WTC11 (cell line): ENCODE results near the gene DENND4B. TPM values are rescaled to one million over a fixed set of nuclear protein-coding genes. Genes with fewer than 3 reads are reported as not detected.
A peak's percentile ranks its signal among the peaks of the same experiment; 100 is the strongest.

Experiments
- ATAC-seq: fragments of 200-7000 bp; cut with Tn5 transposase; 2 replicates; pipeline ENCODE4 v1.10.0; 2021; ENCODE audit warnings: mild to moderate bottlenecking, moderate library complexity
- CTCF ChIA-PET: fragments of 300-600 bp; sonication (Branson Sonifier 250); formaldehyde crosslinking; loops from one replicate; lab custom pipeline; 2021; ENCODE audit warnings: antibody characterized with exemption; lab: Charles Lee
- POLR2A ChIA-PET: fragments of 350-600 bp; sonication (Branson Sonifier 250); formaldehyde crosslinking; loops from one replicate; lab custom pipeline; 2021; ENCODE audit warnings: antibody characterized with exemption; lab: Charles Lee
- DNase-seq: peaks from one replicate; pipeline ENCODE4 v3.0.0; 2021; ENCODE audit warnings: low spot score
- H3K27ac Mint-ChIP-seq: 2 replicates; pipeline ENCODE4 v1.8.0; 2021; ENCODE audit warnings: mixed read lengths
- H3K27me3 Mint-ChIP-seq: 2 replicates; pipeline ENCODE4 v1.8.0; 2021; ENCODE audit warnings: low read depth, mild to moderate bottlenecking, moderate library complexity, mixed read lengths
- H3K36me3 Mint-ChIP-seq: 2 replicates; pipeline ENCODE4 v1.8.0; 2021; ENCODE audit warnings: mixed read lengths
- H3K4me1 Mint-ChIP-seq: 2 replicates; pipeline ENCODE4 v1.8.0; 2022; ENCODE audit warnings: mixed read lengths
- H3K4me3 Mint-ChIP-seq: 2 replicates; pipeline ENCODE4 v1.8.0; 2021; ENCODE audit warnings: mild to moderate bottlenecking, moderate library complexity, mixed read lengths
- H3K9me3 Mint-ChIP-seq: 2 replicates; pipeline ENCODE4 v1.8.0; 2021; ENCODE audit warnings: mixed read lengths
- E2F5 ChIP-seq: sonication (generic); formaldehyde crosslinking; IDR thresholded peaks from 2 replicates; pipeline ENCODE4 v1.8.1; 2022; ENCODE audit warnings: mild to moderate bottlenecking, moderate library complexity, missing genetic modification reagents
- ETV6 ChIP-seq: sonication (generic); formaldehyde crosslinking; IDR thresholded peaks from 2 replicates; pipeline ENCODE4 v1.8.1; 2022; ENCODE audit warnings: mild to moderate bottlenecking, missing genetic modification reagents
- FOXJ3 ChIP-seq: sonication (generic); formaldehyde crosslinking; IDR thresholded peaks from 2 replicates; pipeline ENCODE4 v1.9.0; 2021; ENCODE audit warnings: missing genetic modification reagents, mild to moderate bottlenecking, borderline replicate concordance
- GABPB1 ChIP-seq: sonication (generic); formaldehyde crosslinking; IDR thresholded peaks from 2 replicates; pipeline ENCODE4 v1.8.1; 2023; ENCODE audit warnings: mild to moderate bottlenecking, missing genetic modification reagents
- JAZF1 ChIP-seq: fragments of 250-450 bp; sonication (Bioruptor Pico); IDR thresholded peaks from 2 replicates; pipeline ENCODE4 v1.9.0; 2021; ENCODE audit warnings: moderate library complexity, mild to moderate bottlenecking, inconsistent platforms
- KAT7 ChIP-seq: sonication (generic); formaldehyde crosslinking; IDR thresholded peaks from 2 replicates; pipeline ENCODE4 v1.8.1; 2023; ENCODE audit warnings: missing genetic modification reagents, mild to moderate bottlenecking, borderline replicate concordance
- NFATC4 ChIP-seq: fragments of 250-450 bp; sonication (Bioruptor Pico); IDR thresholded peaks from 2 replicates; pipeline ENCODE4 v1.9.0; 2021; ENCODE audit warnings: mild to moderate bottlenecking
- NFE2L1 ChIP-seq: sonication (generic); formaldehyde crosslinking; IDR thresholded peaks from 2 replicates; pipeline ENCODE4 v1.8.1; 2023; ENCODE audit warnings: missing genetic modification reagents
- PRRX2 ChIP-seq: fragments of 250-450 bp; sonication (Bioruptor Pico); IDR thresholded peaks from 2 replicates; pipeline ENCODE4 v1.8.0; 2021; ENCODE audit warnings: mild to moderate bottlenecking
- RORB ChIP-seq: fragments of 250-450 bp; sonication (Bioruptor Pico); IDR thresholded peaks from 2 replicates; pipeline ENCODE4 v1.9.0; 2021; ENCODE audit warnings: mild to moderate bottlenecking
- SMAD4 ChIP-seq: sonication (generic); formaldehyde crosslinking; IDR thresholded peaks from 2 replicates; pipeline ENCODE4 v1.8.0; 2022; ENCODE audit warnings: mild to moderate bottlenecking, missing genetic modification reagents
- SOX15 ChIP-seq: fragments of 250-450 bp; sonication (Bioruptor Pico); IDR thresholded peaks from 2 replicates; pipeline ENCODE4 v1.9.0; 2021; ENCODE audit warnings: mild to moderate bottlenecking
- TEAD1 ChIP-seq: sonication (generic); formaldehyde crosslinking; IDR thresholded peaks from 2 replicates; pipeline ENCODE4 v1.8.0; 2022; ENCODE audit warnings: mild to moderate bottlenecking, missing genetic modification reagents
- ZMAT4 ChIP-seq: fragments of 250-450 bp; sonication (Bioruptor Pico); IDR thresholded peaks from 2 replicates; pipeline ENCODE4 v1.9.0; 2021; ENCODE audit warnings: mild to moderate bottlenecking
- ZNF232 ChIP-seq: sonication (generic); formaldehyde crosslinking; IDR thresholded peaks from 2 replicates; pipeline ENCODE4 v1.8.0; 2022; ENCODE audit warnings: mild to moderate bottlenecking, missing genetic modification reagents
- ZNF317 ChIP-seq: sonication (generic); formaldehyde crosslinking; IDR thresholded peaks from 2 replicates; pipeline ENCODE4 v1.8.1; 2023; ENCODE audit warnings: low read depth, mild to moderate bottlenecking, moderate library complexity, missing genetic modification reagents, borderline replicate concordance
- ZNF396 ChIP-seq: fragments of 250-450 bp; sonication (Bioruptor Pico); IDR thresholded peaks from 2 replicates; pipeline ENCODE4 v1.8.0; 2021; ENCODE audit warnings: mild to moderate bottlenecking, moderate library complexity, borderline replicate concordance
- ZNF416 ChIP-seq: fragments of 250-450 bp; sonication (Bioruptor Pico); IDR thresholded peaks from 2 replicates; pipeline ENCODE4 v1.9.0; 2021; ENCODE audit warnings: mild to moderate bottlenecking, inconsistent platforms
- total RNA-seq: library from RNA; stranded (reverse); gene quantifications from 3 replicates; pipeline ENCODE4 v1.2.3, GENCODE V29; 2021
- TF ChIP-seq, protein P1 (sequence below): sonication (generic); formaldehyde crosslinking; IDR thresholded peaks from 2 replicates; pipeline ENCODE4 v1.8.1; 2023; ENCODE audit warnings: mild to moderate bottlenecking, missing genetic modification reagents
- TF ChIP-seq, protein P2 (sequence below): sonication (generic); formaldehyde crosslinking; conservative IDR thresholded peaks from 2 replicates; pipeline ENCODE4 v1.8.1; 2022; ENCODE audit warnings: mild to moderate bottlenecking, missing genetic modification reagents
- TF ChIP-seq, protein P3 (sequence below): fragments of 250-450 bp; sonication (Bioruptor Pico); IDR thresholded peaks from 2 replicates; pipeline ENCODE4 v1.9.0; 2021; ENCODE audit warnings: mild to moderate bottlenecking
- TF ChIP-seq, protein P4 (sequence below): fragments of 250-450 bp; sonication (Bioruptor Pico); conservative IDR thresholded peaks from 2 replicates; pipeline ENCODE4 v1.9.0; 2021; ENCODE audit warnings: mild to moderate bottlenecking

Gene DENND4B
- total RNA-seq, 1 experiment from 2014 or later = 93.1 TPM

GRCh38 chr1:153958111-153958960 lies 11.8 kb upstream of the DENND4B start, which contains the start of gene CRTC2 (continued):
- peak; percentile 98 for TF ChIP-seq ZMAT4 (CRISPR knock-in tag)

GRCh38 chr1:153957744-153958110 lies 11.2 kb upstream of the DENND4B start:
- H3K9me3 Mint-ChIP-seq = no peaks in the 10 kb centered on the region
- H3K4me1 Mint-ChIP-seq = peaks cover 49% of the 10 kb centered on the region
- no peaks in the 10 kb centered on the region for H3K27me3 Mint-ChIP-seq
- ChIA-PET CTCF (interaction anchor here (1.5 to 3.1 kb wide), 3 partner anchors 9 to 29 kb away, joined by 5 to 12 read pairs (median 11); partner anchors contain the start of genes CREB3L4, DENND4B and RAB13), POLR2A (interaction anchor here (0.7 to 1.6 kb wide), 3 partner anchors 10 to 113 kb away, joined by 4 to 17 read pairs (median 5); partner anchors contain the start of genes CREB3L4 and DENND4B)
- peaks cover 34% of the 10 kb centered on the region for H3K36me3 Mint-ChIP-seq
- DNase-seq (no peak), ATAC-seq (peak; percentile 5)
- H3K27ac Mint-ChIP-seq = peak overlapping the region; percentile 93
- H3K4me3 Mint-ChIP-seq = peak overlapping the region; percentile 94
- TF ChIP-seq RORB (CRISPR knock-in tag) = no peak
- TF ChIP-seq ZNF416 (CRISPR knock-in tag) = 0 out of 2 replicates have a peak, but pooled peaks have one; percentile 6
- no peak for TF ChIP-seq ZNF396 (CRISPR knock-in tag)
- TF ChIP-seq NFATC4 = no peak
- TF ChIP-seq, protein P1, sequence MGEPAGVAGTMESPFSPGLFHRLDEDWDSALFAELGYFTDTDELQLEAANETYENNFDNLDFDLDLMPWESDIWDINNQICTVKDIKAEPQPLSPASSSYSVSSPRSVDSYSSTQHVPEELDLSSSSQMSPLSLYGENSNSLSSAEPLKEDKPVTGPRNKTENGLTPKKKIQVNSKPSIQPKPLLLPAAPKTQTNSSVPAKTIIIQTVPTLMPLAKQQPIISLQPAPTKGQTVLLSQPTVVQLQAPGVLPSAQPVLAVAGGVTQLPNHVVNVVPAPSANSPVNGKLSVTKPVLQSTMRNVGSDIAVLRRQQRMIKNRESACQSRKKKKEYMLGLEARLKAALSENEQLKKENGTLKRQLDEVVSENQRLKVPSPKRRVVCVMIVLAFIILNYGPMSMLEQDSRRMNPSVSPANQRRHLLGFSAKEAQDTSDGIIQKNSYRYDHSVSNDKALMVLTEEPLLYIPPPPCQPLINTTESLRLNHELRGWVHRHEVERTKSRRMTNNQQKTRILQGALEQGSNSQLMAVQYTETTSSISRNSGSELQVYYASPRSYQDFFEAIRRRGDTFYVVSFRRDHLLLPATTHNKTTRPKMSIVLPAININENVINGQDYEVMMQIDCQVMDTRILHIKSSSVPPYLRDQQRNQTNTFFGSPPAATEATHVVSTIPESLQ (CRISPR knock-in tag) = no peak
- TF ChIP-seq PRRX2 (CRISPR knock-in tag) = no peak

GRCh38 chr1:153956997-153957715 lies 10.6 kb upstream of the DENND4B start:
- Mint-ChIP-seq H3K4me1 (peaks cover 43% of the 10 kb centered on the region), H3K27me3 (no peaks in the 10 kb centered on the region), H3K36me3 (peaks cover 37% of the 10 kb centered on the region), H3K27ac (peak overlapping the region; percentile 93), H3K4me3 (peak overlapping the region; percentile 94), H3K9me3 (no peaks in the 10 kb centered on the region)
- ChIA-PET CTCF (interaction anchor here (0.6 to 3.1 kb wide), 5 partner anchors 10 to 160 kb away, joined by 4 to 15 read pairs (median 11); partner anchors contain the start of genes CREB3L4 and DENND4B), POLR2A (no interaction called here)
- TF ChIP-seq JAZF1 (CRISPR knock-in tag) (no peak), TEAD1 (no peak), SOX15 (CRISPR knock-in tag) (no peak), SMAD4 (CRISPR knock-in tag) (no peak), E2F5 (CRISPR knock-in tag) (no peak), KAT7 (CRISPR knock-in tag) (no peak), ZNF317 (CRISPR knock-in tag) (no peak), ETV6 (CRISPR knock-in tag) (no peak), FOXJ3 (no peak), NFE2L1 (CRISPR knock-in tag) (no peak), ZNF232 (CRISPR knock-in tag) (no peak), GABPB1 (CRISPR knock-in tag) (no peak)
- TF ChIP-seq, protein P2, sequence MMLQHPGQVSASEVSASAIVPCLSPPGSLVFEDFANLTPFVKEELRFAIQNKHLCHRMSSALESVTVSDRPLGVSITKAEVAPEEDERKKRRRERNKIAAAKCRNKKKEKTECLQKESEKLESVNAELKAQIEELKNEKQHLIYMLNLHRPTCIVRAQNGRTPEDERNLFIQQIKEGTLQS (CRISPR knock-in tag) = no peak
- TF ChIP-seq, protein P3, sequence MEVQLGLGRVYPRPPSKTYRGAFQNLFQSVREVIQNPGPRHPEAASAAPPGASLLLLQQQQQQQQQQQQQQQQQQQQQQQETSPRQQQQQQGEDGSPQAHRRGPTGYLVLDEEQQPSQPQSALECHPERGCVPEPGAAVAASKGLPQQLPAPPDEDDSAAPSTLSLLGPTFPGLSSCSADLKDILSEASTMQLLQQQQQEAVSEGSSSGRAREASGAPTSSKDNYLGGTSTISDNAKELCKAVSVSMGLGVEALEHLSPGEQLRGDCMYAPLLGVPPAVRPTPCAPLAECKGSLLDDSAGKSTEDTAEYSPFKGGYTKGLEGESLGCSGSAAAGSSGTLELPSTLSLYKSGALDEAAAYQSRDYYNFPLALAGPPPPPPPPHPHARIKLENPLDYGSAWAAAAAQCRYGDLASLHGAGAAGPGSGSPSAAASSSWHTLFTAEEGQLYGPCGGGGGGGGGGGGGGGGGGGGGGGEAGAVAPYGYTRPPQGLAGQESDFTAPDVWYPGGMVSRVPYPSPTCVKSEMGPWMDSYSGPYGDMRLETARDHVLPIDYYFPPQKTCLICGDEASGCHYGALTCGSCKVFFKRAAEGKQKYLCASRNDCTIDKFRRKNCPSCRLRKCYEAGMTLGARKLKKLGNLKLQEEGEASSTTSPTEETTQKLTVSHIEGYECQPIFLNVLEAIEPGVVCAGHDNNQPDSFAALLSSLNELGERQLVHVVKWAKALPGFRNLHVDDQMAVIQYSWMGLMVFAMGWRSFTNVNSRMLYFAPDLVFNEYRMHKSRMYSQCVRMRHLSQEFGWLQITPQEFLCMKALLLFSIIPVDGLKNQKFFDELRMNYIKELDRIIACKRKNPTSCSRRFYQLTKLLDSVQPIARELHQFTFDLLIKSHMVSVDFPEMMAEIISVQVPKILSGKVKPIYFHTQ (CRISPR knock-in tag) = no peak
- TF ChIP-seq, protein P4, sequence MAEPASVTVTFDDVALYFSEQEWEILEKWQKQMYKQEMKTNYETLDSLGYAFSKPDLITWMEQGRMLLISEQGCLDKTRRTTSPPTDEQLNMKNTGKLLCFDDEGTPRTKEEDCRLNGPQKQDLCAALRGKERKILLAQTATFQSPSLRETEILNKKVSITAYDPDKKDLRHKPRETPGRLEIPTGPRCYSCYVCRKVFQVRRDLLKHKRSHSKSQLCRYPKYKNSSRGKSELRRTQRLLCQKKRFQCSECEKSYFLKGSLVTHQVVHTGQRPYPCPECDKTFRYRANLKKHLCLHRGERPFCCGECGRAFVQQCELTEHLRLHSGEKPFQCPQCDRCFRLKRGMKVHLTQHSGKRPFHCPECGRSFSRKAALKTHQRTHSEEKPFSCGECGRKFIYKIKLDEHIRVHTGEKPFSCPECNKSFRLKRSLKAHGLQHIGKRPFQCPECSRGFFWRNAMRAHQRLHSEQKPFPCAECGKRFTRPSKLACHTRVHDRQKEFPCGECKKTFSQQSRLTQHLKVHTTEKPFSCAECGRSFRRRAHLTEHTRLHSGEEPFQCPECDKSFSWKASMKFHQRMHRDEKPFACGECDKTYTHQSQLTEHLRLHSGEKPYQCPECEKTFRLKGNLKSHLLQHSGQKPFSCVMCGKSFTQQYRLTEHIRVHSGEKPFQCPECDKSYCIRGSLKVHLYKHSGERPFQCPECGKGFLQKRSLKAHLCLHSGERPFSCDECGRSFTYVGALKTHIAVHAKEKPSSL (CRISPR knock-in tag) = no peak
- DNase-seq (no peak), ATAC-seq (no peak)
